GM18517 (cell line): ENCODE data around the gene KCNJ1.

ENCODE experiments used
- ATAC-seq: cut with Tn5 transposase; IDR thresholded peaks from one replicate; pipeline ENCODE4 v1.9.1; 2021; ENCODE audit warnings: mild to moderate bottlenecking, moderate library complexity; ENCODE audit not compliant: unreplicated experiment

KCNJ1 gene

GRCh38 chr11:128825050-128825784 lies 41.9 kb downstream of the KCNJ1 start:
- ATAC-seq, result no peak

- ATAC-seq, result no peak
Measured at GRCh38 chr11:128824191-128825049, 42.7 kb downstream of the KCNJ1 start.

GRCh38 chr11:128823753-128824152 lies 43.3 kb downstream of the KCNJ1 start:
- ATAC-seq, result no peak

GRCh38 chr11:128822130-128822529 lies 45.0 kb downstream of the KCNJ1 start:
- ATAC-seq, result no peak

- ATAC-seq, result no peak
Measured at GRCh38 chr11:128821556-128821955, 45.5 kb downstream of the KCNJ1 start.

GRCh38 chr11:128819198-128819597 lies 47.9 kb downstream of the KCNJ1 start:
- ATAC-seq, result no peak

- ATAC-seq, result no peak
Measured at GRCh38 chr11:128814856-128815705, 52.0 kb downstream of the KCNJ1 start.

- no peak for ATAC-seq
Measured at GRCh38 chr11:128813729-128814128, 53.4 kb downstream of the KCNJ1 start.

- ATAC-seq, result no peak
Measured at GRCh38 chr11:128810784-128811514, 56.1 kb downstream of the KCNJ1 start.

GRCh38 chr11:128809128-128809527 lies 58.0 kb downstream of the KCNJ1 start:
- ATAC-seq, result no peak

- no peak for ATAC-seq
Measured at GRCh38 chr11:128807909-128808308, 59.2 kb downstream of the KCNJ1 start.

GRCh38 chr11:128806506-128807261 lies 60.4 kb downstream of the KCNJ1 start:
- no peak for ATAC-seq

- ATAC-seq, result no peak
Measured at GRCh38 chr11:128804481-128804880, 62.6 kb downstream of the KCNJ1 start.

- ATAC-seq, result no peak
Measured at GRCh38 chr11:128803449-128804245, 63.4 kb downstream of the KCNJ1 start.

- no peak for ATAC-seq
Measured at GRCh38 chr11:128803011-128803410, 64.1 kb downstream of the KCNJ1 start.

GRCh38 chr11:128802358-128802981 lies 64.6 kb downstream of the KCNJ1 start:
- ATAC-seq, result no peak

GRCh38 chr11:128800871-128801417 lies 66.2 kb downstream of the KCNJ1 start:
- ATAC-seq, result no peak

GRCh38 chr11:128796270-128796669 lies 70.8 kb downstream of the KCNJ1 start:
- ATAC-seq, result peak; percentile 99
